NCI-H748 (cell line): ENCODE measurements around the gene OBSL1.

Experiments
- DNase-seq: peaks from one replicate; lab custom pipeline; 2025; ENCODE audit not compliant: unreplicated experiment; lab: John Stamatoyannopoulos, UW

The OBSL1 gene

GRCh38 chr2:219516888-219517287 is 54.5 kb downstream of the OBSL1 start:
- no peak for DNase-seq

GRCh38 chr2:219515874-219516629 is 55.3 kb downstream of the OBSL1 start:
- DNase-seq, result no peak

- no peak for DNase-seq
Measured at GRCh38 chr2:219514836-219515235, 56.5 kb downstream of the OBSL1 start.

GRCh38 chr2:219514196-219514761 is 57.1 kb downstream of the OBSL1 start, which contains the start of gene ASIC4:
Gene ASIC4 (plus strand): TSS chr2:219514482. CDS start chr2:219514725, 243 bp downstream.
- peak; percentile 43 for DNase-seq

GRCh38 chr2:219513787-219514186 is 57.6 kb downstream of the OBSL1 start:
- DNase-seq, result no peak

- no peak for DNase-seq
Measured at GRCh38 chr2:219512524-219513216, 58.7 kb downstream of the OBSL1 start.

GRCh38 chr2:219511547-219512325 is 59.6 kb downstream of the OBSL1 start:
- DNase-seq, result no peak

- DNase-seq, result no peak
Measured at GRCh38 chr2:219510512-219511135, 60.7 kb downstream of the OBSL1 start.

GRCh38 chr2:219509780-219510511 is 61.4 kb downstream of the OBSL1 start:
- DNase-seq, result peak; percentile 60

- DNase-seq, result no peak
Measured at GRCh38 chr2:219508971-219509779, 62.2 kb downstream of the OBSL1 start.

- DNase-seq, result no peak
Measured at GRCh38 chr2:219508444-219508734, 63.0 kb downstream of the OBSL1 start.

- DNase-seq, result no peak
Measured at GRCh38 chr2:219507581-219508443, 63.5 kb downstream of the OBSL1 start.

- no peak for DNase-seq
Measured at GRCh38 chr2:219506802-219507526, 64.4 kb downstream of the OBSL1 start.

- no peak for DNase-seq
Measured at GRCh38 chr2:219506153-219506801, 65.1 kb downstream of the OBSL1 start.

GRCh38 chr2:219505585-219505984 is 65.8 kb downstream of the OBSL1 start:
- no peak for DNase-seq

GRCh38 chr2:219502618-219503017 is 68.7 kb downstream of the OBSL1 start:
- no peak for DNase-seq

- DNase-seq, result no peak
Measured at GRCh38 chr2:219501849-219502248, 69.5 kb downstream of the OBSL1 start.
